Stomach smooth muscle (tissue), 2 donors: Measurements from ENCODE around the gene CEACAM20.
"Not testable (repeated sequence)": the region's sequence is repeated elsewhere in the genome, so short reads cannot be mapped to it uniquely, and the experiment has no call there.

Experiments
- H3K27ac ChIP-seq: one replicate; pipeline ENCODE4 v1.7.0; 2013; ENCODE audit warnings: mild to moderate bottlenecking, low read length, inconsistent platforms
- H3K27me3 ChIP-seq, 2 donors: one replicate each; pipeline ENCODE4 v1.7.0; 2013; ENCODE audit warnings: low read length in 2 of 2; ENCODE audit not compliant: insufficient read depth in 2 of 2, control insufficient read depth in 1 of 2
- H3K36me3 ChIP-seq, 2 donors: one replicate each; pipeline ENCODE4 v1.7.0; 2013; ENCODE audit warnings: low read length in 2 of 2; ENCODE audit not compliant: control insufficient read depth in 2 of 2, insufficient read depth in 2 of 2
- H3K4me1 ChIP-seq: one replicate; pipeline ENCODE4 v1.7.0; 2013; ENCODE audit warnings: low read length; ENCODE audit not compliant: control insufficient read depth, insufficient read depth
- H3K4me3 ChIP-seq, 2 donors: one replicate each; pipeline ENCODE4 v1.7.0; 2013; ENCODE audit warnings: low read length in 2 of 2
- H3K9ac ChIP-seq, 2 donors: one replicate each; pipeline ENCODE4 v1.7.0; 2013; ENCODE audit warnings: low read length in 2 of 2, mild to moderate bottlenecking in 1 of 2
- H3K9me3 ChIP-seq, 2 donors: one replicate each; pipeline ENCODE4 v1.7.0; 2013; ENCODE audit warnings: low read length in 2 of 2; ENCODE audit not compliant: control insufficient read depth in 2 of 2
- donor health status: healthy.
- donor health status: Pancreatic carcinoma.

Gene CEACAM20

GRCh38 chr19:44548736-44549135 is 19.3 kb upstream of the CEACAM20 start:
- Histone ChIP-seq H3K27ac (no peak overlapping the region), H3K4me1 (no peaks in the 10 kb centered on the region), H3K27me3 (peaks cover 3 to 4% of the 10 kb centered on the region in 2 donors), H3K36me3 (no peaks in the 10 kb centered on the region), H3K9ac (no peak overlapping the region), H3K9me3 (peaks cover 0 to 2% of the 10 kb centered on the region in 2 donors), H3K4me3 (no peak overlapping the region)

- Histone ChIP-seq H3K9me3 (peaks cover 0 to 2% of the 10 kb centered on the region in 2 donors), H3K4me1 (no peaks in the 10 kb centered on the region), H3K27me3 (peaks cover 0 to 6% of the 10 kb centered on the region in 2 donors), H3K36me3 (no peaks in the 10 kb centered on the region), H3K27ac (no peak overlapping the region), H3K4me3 (no peak overlapping the region), H3K9ac (no peak overlapping the region)
These were observed 14.6 kb upstream of the CEACAM20 start for GRCh38 chr19:44544031-44544430.

- H3K9me3 ChIP-seq: peaks cover 0 to 2% of the 10 kb centered on the region in 2 donors
- no peaks in the 10 kb centered on the region for H3K4me1 ChIP-seq
- H3K36me3 ChIP-seq: no peaks in the 10 kb centered on the region
- H3K27me3 ChIP-seq: peaks cover 0 to 9% of the 10 kb centered on the region in 2 donors
- H3K9ac ChIP-seq: no peak overlapping the region
- no peak overlapping the region for H3K4me3 ChIP-seq
- H3K27ac ChIP-seq: no peak overlapping the region
These were observed 13.2 kb upstream of the CEACAM20 start for GRCh38 chr19:44542671-44543070.

- no peaks in the 10 kb centered on the region for H3K36me3 ChIP-seq
These were observed 11.3 kb upstream of the CEACAM20 start for GRCh38 chr19:44540736-44541135.

GRCh38 chr19:44539991-44540390 is 10.5 kb upstream of the CEACAM20 start:
- H3K27ac ChIP-seq: no peak overlapping the region
- no peak overlapping the region for H3K9ac ChIP-seq
- no peaks in the 10 kb centered on the region for H3K36me3 ChIP-seq
- no peaks in the 10 kb centered on the region for H3K4me1 ChIP-seq
- H3K9me3 ChIP-seq: peaks cover 0 to 2% of the 10 kb centered on the region in 2 donors
- peaks cover 0 to 6% of the 10 kb centered on the region in 2 donors for H3K27me3 ChIP-seq
- H3K4me3 ChIP-seq: no peak overlapping the region

More at GRCh38 chr19:44540736-44541135, 11.3 kb upstream of the CEACAM20 start:
- H3K9me3 ChIP-seq: peaks cover 0 to 2% of the 10 kb centered on the region in 2 donors
- no peaks in the 10 kb centered on the region for H3K4me1 ChIP-seq
- H3K27me3 ChIP-seq: peaks cover 0 to 6% of the 10 kb centered on the region in 2 donors
- H3K9ac ChIP-seq: no peak overlapping the region
- H3K4me3 ChIP-seq: no peak overlapping the region
- H3K27ac ChIP-seq: no peak overlapping the region

GRCh38 chr19:44539236-44539826 is 9.9 kb upstream of the CEACAM20 start:
- Histone ChIP-seq H3K36me3 (no peaks in the 10 kb centered on the region), H3K4me1 (no peaks in the 10 kb centered on the region)

GRCh38 chr19:44535361-44535760 is 5.9 kb upstream of the CEACAM20 start:
- H3K9ac ChIP-seq, H3K4me1 ChIP-seq, H3K36me3 ChIP-seq, H3K27ac ChIP-seq, H3K4me3 ChIP-seq, H3K27me3 ChIP-seq, H3K9me3 ChIP-seq: not testable (repeated sequence)

More at GRCh38 chr19:44539236-44539826, 9.9 kb upstream of the CEACAM20 start:
- H3K9me3 ChIP-seq: no peaks in the 10 kb centered on the region
- no peak overlapping the region for H3K4me3 ChIP-seq
- peaks cover 0 to 6% of the 10 kb centered on the region in 2 donors for H3K27me3 ChIP-seq
- no peak overlapping the region for H3K27ac ChIP-seq
- H3K9ac ChIP-seq: no peak overlapping the region

GRCh38 chr19:44532819-44533218 is 3.3 kb upstream of the CEACAM20 start:
- Histone ChIP-seq H3K9ac (no peak overlapping the region), H3K9me3 (no peaks in the 10 kb centered on the region), H3K27ac (no peak overlapping the region), H3K4me3 (no peak overlapping the region), H3K27me3 (no peaks in the 10 kb centered on the region), H3K36me3 (no peaks in the 10 kb centered on the region), H3K4me1 (no peaks in the 10 kb centered on the region)

- no peaks in the 10 kb centered on the region for H3K27me3 ChIP-seq
- no peak overlapping the region for H3K4me3 ChIP-seq
These were observed 1.3 kb upstream of the CEACAM20 start for GRCh38 chr19:44530777-44531176.

GRCh38 chr19:44527554-44527953 is 1.9 kb downstream of the CEACAM20 start:
- H3K9me3 ChIP-seq: no peaks in the 10 kb centered on the region
- no peak overlapping the region for H3K4me3 ChIP-seq
- no peaks in the 10 kb centered on the region for H3K4me1 ChIP-seq
- H3K27me3 ChIP-seq: no peaks in the 10 kb centered on the region
- no peak overlapping the region for H3K9ac ChIP-seq
- no peaks in the 10 kb centered on the region for H3K36me3 ChIP-seq
- no peak overlapping the region for H3K27ac ChIP-seq

More at GRCh38 chr19:44530777-44531176, 1.3 kb upstream of the CEACAM20 start:
- no peaks in the 10 kb centered on the region for H3K4me1 ChIP-seq
- H3K36me3 ChIP-seq: no peaks in the 10 kb centered on the region
- H3K9ac ChIP-seq: no peak overlapping the region
- no peak overlapping the region for H3K27ac ChIP-seq
- H3K9me3 ChIP-seq: no peaks in the 10 kb centered on the region

GRCh38 chr19:44525721-44526430 is 3.6 kb downstream of the CEACAM20 start:
- H3K9ac ChIP-seq: no peak overlapping the region
- no peaks in the 10 kb centered on the region for H3K4me1 ChIP-seq
- no peaks in the 10 kb centered on the region for H3K27me3 ChIP-seq
- no peak overlapping the region for H3K4me3 ChIP-seq
- no peak overlapping the region for H3K27ac ChIP-seq
- no peaks in the 10 kb centered on the region for H3K9me3 ChIP-seq
- H3K36me3 ChIP-seq: no peaks in the 10 kb centered on the region
